Breast epithelium (tissue), 3 donors: Measurements from ENCODE around the gene NPAS4.

ENCODE experiments used
- POLR2A ChIP-seq: fragments of 450-650 bp; IDR thresholded peaks from one replicate; pipeline ENCODE4 v1.6.1; 2016; ENCODE audit warnings: antibody characterized with exemption, mild to moderate bottlenecking, moderate library complexity
- TF ChIP-seq, protein P1 (sequence below), 3 donors: fragments of 450-650 bp; IDR thresholded peaks; one replicate each; pipeline ENCODE4 v1.5.1; 2016 to 2017; ENCODE audit warnings: antibody characterized with exemption in 3 of 3, mild to moderate bottlenecking in 3 of 3, moderate library complexity in 3 of 3

DNA sequence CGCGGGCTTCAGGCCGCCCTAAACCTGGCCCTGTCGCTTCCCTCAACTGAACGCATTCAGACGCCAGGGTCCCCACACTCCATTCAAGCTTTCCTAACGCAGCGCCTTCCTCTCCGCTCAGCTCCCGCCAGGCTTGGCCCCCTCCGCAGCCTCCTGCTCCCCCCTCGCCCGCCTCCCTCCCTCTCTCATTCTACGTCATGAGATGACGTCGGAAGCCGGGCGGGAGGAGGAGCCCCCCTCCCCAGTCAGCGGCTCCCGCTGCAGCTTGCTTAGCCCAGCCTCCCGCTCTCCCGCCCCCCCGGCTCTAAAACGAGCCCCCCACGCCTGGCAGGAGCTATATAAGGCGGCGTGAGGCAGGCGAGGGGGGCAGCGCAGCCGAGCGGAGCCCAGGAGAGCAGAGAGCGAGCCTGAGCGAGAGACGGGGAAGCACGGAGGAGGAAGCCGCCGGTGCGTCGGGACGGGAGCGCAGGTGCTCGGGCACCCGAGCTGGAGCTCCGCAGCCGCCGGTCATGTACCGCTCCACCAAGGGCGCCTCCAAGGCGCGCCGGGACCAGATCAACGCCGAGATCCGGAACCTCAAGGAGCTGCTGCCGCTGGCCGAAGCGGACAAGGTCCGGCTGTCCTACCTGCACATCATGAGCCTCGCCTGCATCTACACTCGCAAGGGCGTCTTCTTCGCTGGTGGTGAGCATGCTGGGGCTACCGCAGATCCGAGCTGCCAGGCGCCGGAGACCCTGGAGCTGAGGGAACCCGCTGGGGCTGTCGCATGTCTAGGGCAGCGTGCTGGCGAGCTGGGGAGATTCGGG, at the start of gene NPAS4:
- TF ChIP-seq POLR2A: no peak
- TF ChIP-seq, protein P1, sequence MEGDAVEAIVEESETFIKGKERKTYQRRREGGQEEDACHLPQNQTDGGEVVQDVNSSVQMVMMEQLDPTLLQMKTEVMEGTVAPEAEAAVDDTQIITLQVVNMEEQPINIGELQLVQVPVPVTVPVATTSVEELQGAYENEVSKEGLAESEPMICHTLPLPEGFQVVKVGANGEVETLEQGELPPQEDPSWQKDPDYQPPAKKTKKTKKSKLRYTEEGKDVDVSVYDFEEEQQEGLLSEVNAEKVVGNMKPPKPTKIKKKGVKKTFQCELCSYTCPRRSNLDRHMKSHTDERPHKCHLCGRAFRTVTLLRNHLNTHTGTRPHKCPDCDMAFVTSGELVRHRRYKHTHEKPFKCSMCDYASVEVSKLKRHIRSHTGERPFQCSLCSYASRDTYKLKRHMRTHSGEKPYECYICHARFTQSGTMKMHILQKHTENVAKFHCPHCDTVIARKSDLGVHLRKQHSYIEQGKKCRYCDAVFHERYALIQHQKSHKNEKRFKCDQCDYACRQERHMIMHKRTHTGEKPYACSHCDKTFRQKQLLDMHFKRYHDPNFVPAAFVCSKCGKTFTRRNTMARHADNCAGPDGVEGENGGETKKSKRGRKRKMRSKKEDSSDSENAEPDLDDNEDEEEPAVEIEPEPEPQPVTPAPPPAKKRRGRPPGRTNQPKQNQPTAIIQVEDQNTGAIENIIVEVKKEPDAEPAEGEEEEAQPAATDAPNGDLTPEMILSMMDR (IDR thresholded peaks at IDR 0.05): no peak
